Measurements from ENCODE around the gene HELT. TPM values are rescaled to one million over a fixed set of nuclear protein-coding genes. Genes with fewer than 3 reads are reported as not detected.

HELT gene
- total and polyA plus RNA-seq, 4 donors = not detected

DNA sequence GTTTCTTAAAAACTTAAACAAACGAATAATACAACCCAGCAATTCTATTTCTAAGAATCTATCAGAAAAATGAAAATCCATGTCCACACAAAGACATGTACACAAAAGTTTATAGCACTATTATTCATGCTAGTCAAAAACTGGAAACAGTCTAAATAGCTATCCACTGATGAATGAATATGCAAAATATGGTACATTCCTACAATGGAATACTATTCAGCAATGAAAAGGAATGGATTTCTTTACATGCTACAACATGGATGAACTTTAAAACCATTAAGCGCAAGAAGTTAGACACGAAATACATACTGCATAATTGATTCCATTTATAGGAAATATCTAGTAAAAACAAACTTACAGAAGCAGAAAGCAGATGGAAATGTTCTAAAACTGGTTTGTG lies 43.3 kb downstream of the HELT start:
- WGBS = 67% methylated on average over 3 of the region's 3 CpGs
- no peaks in the 10 kb centered on the region for H3K27me3 ChIP-seq (ENCODE audit: control insufficient read depth in 4 of 4, insufficient read depth in 4 of 4, low read length in 3 of 4)

GRCh38 chr4:185062606-185063005 lies 44.3 kb downstream of the HELT start:
- WGBS = 89% methylated on average over 12 of the region's 12 CpGs

More for the DNA sequence above, 43.3 kb downstream of the HELT start:
- TF ChIP-seq RXRA (IDR thresholded peaks at IDR 0.05) (no peak), SP1 (IDR thresholded peaks at IDR 0.05) (no peak), REST (IDR thresholded peaks at IDR 0.05) (no peak), HNF4G (IDR thresholded peaks at IDR 0.05) (no peak), JUND (IDR thresholded peaks at IDR 0.05) (no peak), FOXA1 (IDR thresholded peaks at IDR 0.05) (no peak), NR2F2 (IDR thresholded peaks at IDR 0.05) (no peak), MAX (IDR thresholded peaks at IDR 0.05) (no peak), RAD21 (IDR thresholded peaks at IDR 0.05) (no peak)
- TF ChIP-seq, protein P1, sequence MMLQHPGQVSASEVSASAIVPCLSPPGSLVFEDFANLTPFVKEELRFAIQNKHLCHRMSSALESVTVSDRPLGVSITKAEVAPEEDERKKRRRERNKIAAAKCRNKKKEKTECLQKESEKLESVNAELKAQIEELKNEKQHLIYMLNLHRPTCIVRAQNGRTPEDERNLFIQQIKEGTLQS (IDR thresholded peaks at IDR 0.05) = no peak
- TF ChIP-seq, protein P2, sequence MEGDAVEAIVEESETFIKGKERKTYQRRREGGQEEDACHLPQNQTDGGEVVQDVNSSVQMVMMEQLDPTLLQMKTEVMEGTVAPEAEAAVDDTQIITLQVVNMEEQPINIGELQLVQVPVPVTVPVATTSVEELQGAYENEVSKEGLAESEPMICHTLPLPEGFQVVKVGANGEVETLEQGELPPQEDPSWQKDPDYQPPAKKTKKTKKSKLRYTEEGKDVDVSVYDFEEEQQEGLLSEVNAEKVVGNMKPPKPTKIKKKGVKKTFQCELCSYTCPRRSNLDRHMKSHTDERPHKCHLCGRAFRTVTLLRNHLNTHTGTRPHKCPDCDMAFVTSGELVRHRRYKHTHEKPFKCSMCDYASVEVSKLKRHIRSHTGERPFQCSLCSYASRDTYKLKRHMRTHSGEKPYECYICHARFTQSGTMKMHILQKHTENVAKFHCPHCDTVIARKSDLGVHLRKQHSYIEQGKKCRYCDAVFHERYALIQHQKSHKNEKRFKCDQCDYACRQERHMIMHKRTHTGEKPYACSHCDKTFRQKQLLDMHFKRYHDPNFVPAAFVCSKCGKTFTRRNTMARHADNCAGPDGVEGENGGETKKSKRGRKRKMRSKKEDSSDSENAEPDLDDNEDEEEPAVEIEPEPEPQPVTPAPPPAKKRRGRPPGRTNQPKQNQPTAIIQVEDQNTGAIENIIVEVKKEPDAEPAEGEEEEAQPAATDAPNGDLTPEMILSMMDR (IDR thresholded peaks at IDR 0.05; ENCODE audit: low read depth, low read length, missing input control) = no peak
- H3K4me3 ChIP-seq (ENCODE audit: low read depth in 1 of 3, low read length in 3 of 3) = no peak overlapping the region
- H3K27ac ChIP-seq (ENCODE audit: low read depth in 1 of 2, low read length in 2 of 2) = no peak overlapping the region
- no peak for DNase-seq (ENCODE audit: low spot score)
- no peaks in the 10 kb centered on the region for H3K9me3 ChIP-seq (ENCODE audit: control insufficient read depth in 4 of 4, low read length in 3 of 4)
- no peak overlapping the region for H3K9ac ChIP-seq (ENCODE audit: low read depth in 1 of 2, low read length in 2 of 2)
- H3K36me3 ChIP-seq (ENCODE audit: control insufficient read depth in 4 of 4, insufficient read depth in 3 of 4, low read depth in 1 of 4, low read length in 3 of 4) = no peaks in the 10 kb centered on the region
- no peaks in the 10 kb centered on the region for H3K4me1 ChIP-seq (ENCODE audit: control insufficient read depth in 4 of 4, insufficient read depth in 4 of 4, low read length in 3 of 4)

More at GRCh38 chr4:185062606-185063005, 44.3 kb downstream of the HELT start:
- Histone ChIP-seq H3K27ac (ENCODE audit: low read depth in 1 of 2, low read length in 2 of 2) (no peak overlapping the region), H3K27me3 (ENCODE audit: control insufficient read depth in 4 of 4, insufficient read depth in 4 of 4, low read length in 3 of 4) (no peaks in the 10 kb centered on the region), H3K4me1 (ENCODE audit: control insufficient read depth in 4 of 4, insufficient read depth in 4 of 4, low read length in 3 of 4) (no peaks in the 10 kb centered on the region), H3K9ac (ENCODE audit: low read depth in 1 of 2, low read length in 2 of 2) (no peak overlapping the region), H3K36me3 (ENCODE audit: control insufficient read depth in 4 of 4, insufficient read depth in 3 of 4, low read depth in 1 of 4, low read length in 3 of 4) (no peaks in the 10 kb centered on the region), H3K4me3 (ENCODE audit: low read depth in 1 of 3, low read length in 3 of 3) (no peak overlapping the region), H3K9me3 (ENCODE audit: control insufficient read depth in 4 of 4, low read length in 3 of 4) (no peaks in the 10 kb centered on the region)
- DNase-seq (ENCODE audit: low spot score) = no peak
- TF ChIP-seq RAD21 (IDR thresholded peaks at IDR 0.05) (no peak), RXRA (IDR thresholded peaks at IDR 0.05) (no peak), SP1 (IDR thresholded peaks at IDR 0.05) (no peak), GABPA (IDR thresholded peaks at IDR 0.05 in 1 of 2, conservative IDR thresholded peaks at IDR 0.05 in 1 of 2) (no peak), EGR1 (IDR thresholded peaks at IDR 0.05; ENCODE audit: low read depth in 2 of 2) (no peak)
- TF ChIP-seq, protein P1 (IDR thresholded peaks at IDR 0.05) = no peak
